ENCODE measurements around the gene ASF1A. TPM values are rescaled to one million over a fixed set of nuclear protein-coding genes. Genes with fewer than 3 reads are reported as not detected.

The ASF1A gene
- total and polyA plus RNA-seq, 10 of the 15 experiments (the other 5 are each of a cell fraction or from before 2014, with no cell fraction given) = 23.7 to 103 (median 31.5) TPM

GRCh38 chr6:118923035-118923434 lies 29.1 kb downstream of the ASF1A start:
- H3K4me2 ChIP-seq (ENCODE audit: control insufficient read depth, insufficient read depth) = no peak overlapping the region
- FAIRE-seq (no peak), DNase-seq (ENCODE audit: low read depth, low spot score) (no peak), ATAC-seq (no peak)
- POLR2A ChIA-PET = interaction anchor here (0.7 kb wide), 1 partner anchor 59 kb away, joined by 8 read pairs; no protein-coding TSS in a partner anchor
- no peak overlapping the region for H2AFZ ChIP-seq (ENCODE audit: control insufficient read depth, low read depth, low read length)
- H3K4me1 ChIP-seq (ENCODE audit: control insufficient read depth, insufficient read depth, low read length) = no peaks in the 10 kb centered on the region
- CTCF ChIA-PET = interaction anchor here (1.6 kb wide), 1 partner anchor 32 kb away, joined by 4 read pairs; no protein-coding TSS in a partner anchor
- H3K79me2 ChIP-seq (ENCODE audit: control insufficient read depth, insufficient read depth, low read length) = no peaks in the 10 kb centered on the region
- H3K27me3 ChIP-seq (replicated peaks in 1 of 2; ENCODE audit: control insufficient read depth in 2 of 2, insufficient read depth in 2 of 2, low read length in 1 of 2) = no peaks in the 10 kb centered on the region
- RAD21 ChIA-PET (ENCODE audit: unreplicated experiment) = no interaction called here
- H3K4me3 ChIP-seq = no peak overlapping the region
- H3K9ac ChIP-seq (ENCODE audit: control insufficient read depth, insufficient read depth, low read length) = no peak overlapping the region
- TF ChIP-seq SPI1 (IDR thresholded peaks at IDR 0.05; ENCODE audit: borderline replicate concordance, insufficient read depth, low read depth, low read length) (no peak), MLLT1 (IDR thresholded peaks at IDR 0.05) (no peak), YY1 (IDR thresholded peaks at IDR 0.05; ENCODE audit: low read depth, low read length) (no peak), IKZF2 (IDR thresholded peaks at IDR 0.05) (no peak), NR2C1 (IDR thresholded peaks at IDR 0.05) (no peak), MEF2A (IDR thresholded peaks at IDR 0.05; ENCODE audit: insufficient read depth, low read depth, low read length) (no peak), EP300 (IDR thresholded peaks at IDR 0.05; ENCODE audit: borderline replicate concordance in 1 of 2, control insufficient read depth in 1 of 2, low read depth in 2 of 2, low read length in 2 of 2) (no peak), SMAD1 (IDR thresholded peaks at IDR 0.05; ENCODE audit: low read depth, partially characterized antibody) (no peak)
- TF ChIP-seq, protein P1, sequence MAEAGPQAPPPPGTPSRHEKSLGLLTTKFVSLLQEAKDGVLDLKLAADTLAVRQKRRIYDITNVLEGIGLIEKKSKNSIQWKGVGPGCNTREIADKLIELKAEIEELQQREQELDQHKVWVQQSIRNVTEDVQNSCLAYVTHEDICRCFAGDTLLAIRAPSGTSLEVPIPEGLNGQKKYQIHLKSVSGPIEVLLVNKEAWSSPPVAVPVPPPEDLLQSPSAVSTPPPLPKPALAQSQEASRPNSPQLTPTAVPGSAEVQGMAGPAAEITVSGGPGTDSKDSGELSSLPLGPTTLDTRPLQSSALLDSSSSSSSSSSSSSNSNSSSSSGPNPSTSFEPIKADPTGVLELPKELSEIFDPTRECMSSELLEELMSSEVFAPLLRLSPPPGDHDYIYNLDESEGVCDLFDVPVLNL (IDR thresholded peaks at IDR 0.05; ENCODE audit: low read depth, low read length) = no peak
- intact Hi-C loops (cut with micrococcal nuclease; ENCODE audit: unreplicated experiment) (no loop called here), in situ Hi-C loops (cut with MboI) (no loop called here)
- SMC1A ChIA-PET (ENCODE audit: uncharacterized antibody, unreplicated experiment) = interaction anchor here (0.6 to 1.8 kb wide), 6 partner anchors 14 to 152 kb away, joined by 3 to 7 read pairs (median 3); no protein-coding TSS in a partner anchor
- no peak overlapping the region for H3K27ac ChIP-seq (ENCODE audit: control insufficient read depth, insufficient read depth)
- H4K20me1 ChIP-seq (ENCODE audit: control insufficient read depth, insufficient read depth) = no peaks in the 10 kb centered on the region
- no TSS peak for BruUV-seq (replicated peaks)
- peaks cover 2 to 29% of the 10 kb centered on the region in 2 experiments for H3K36me3 ChIP-seq (ENCODE audit: control insufficient read depth in 2 of 2, insufficient read depth in 2 of 2, low read length in 1 of 2)
- no peaks in the 10 kb centered on the region for H3K9me3 ChIP-seq (replicated peaks; ENCODE audit: control insufficient read depth, insufficient read depth, low read length)
- 83% methylated on average over 3 of the region's 3 CpGs for WGBS (ENCODE audit: insufficient coverage, insufficient replicate concordance, low lambda C conversion rate, missing lambda C conversion rate)

Data from GM12878 (cell line).